ENCODE data around the gene ZNF134. TPM values are rescaled to one million over a fixed set of nuclear protein-coding genes. Genes with fewer than 3 reads are reported as not detected.

The ZNF134 gene
- total RNA-seq, 4 donors from 2014 or later, result 23.4 to 33.1 (median 28.6) TPM

GRCh38 chr19:57615346-57615745, 1.3 kb downstream of the ZNF134 start:
- peak overlapping the region in 1 of 2 donors; percentile 98 for H3K4me3 ChIP-seq
- no peak overlapping the region for H3K27ac ChIP-seq
- WGBS, 2 donors (ENCODE audit: low coverage in 1 of 2), result 57 to 100% methylated on average over 1 to 2 of the region's 3 CpGs
- no peak for ATAC-seq
- H3K36me3 ChIP-seq, result peaks cover 17 to 53% of the 10 kb centered on the region in 2 donors
- peaks cover 0 to 20% (median 4%) of the 10 kb centered on the region in 3 donors for H3K4me1 ChIP-seq
- peaks cover 5 to 74% (median 19%) of the 10 kb centered on the region in 3 donors for H3K9me3 ChIP-seq
- TF ChIP-seq POLR2AphosphoS5 (IDR thresholded peaks at IDR 0.05) (no peak), POLR2A (IDR thresholded peaks at IDR 0.05) (no peak), CTCF (IDR thresholded peaks at IDR 0.05) (no peak), EP300 (IDR thresholded peaks at IDR 0.05) (no peak)
- no peaks in the 10 kb centered on the region for H3K27me3 ChIP-seq

GRCh38 chr19:57620673-57621348, 6.8 kb downstream of the ZNF134 start:
- no peak overlapping the region for H3K4me3 ChIP-seq
- no peak for ATAC-seq
- peaks cover 9 to 100% (median 26%) of the 10 kb centered on the region in 3 donors for H3K9me3 ChIP-seq
- H3K27me3 ChIP-seq, result no peaks in the 10 kb centered on the region
- H3K27ac ChIP-seq, result no peak overlapping the region
- 90 to 93% methylated on average over 5 to 8 of the region's 10 CpGs for WGBS, 2 donors (ENCODE audit: low coverage in 1 of 2)
- TF ChIP-seq POLR2AphosphoS5 (IDR thresholded peaks at IDR 0.05), result no peak
- TF ChIP-seq CTCF (IDR thresholded peaks at IDR 0.05), result no peak
- no peak for TF ChIP-seq POLR2A (IDR thresholded peaks at IDR 0.05)
- TF ChIP-seq EP300 (IDR thresholded peaks at IDR 0.05), result no peak
- peaks cover 23 to 93% of the 10 kb centered on the region in 2 donors for H3K36me3 ChIP-seq
- no peaks in the 10 kb centered on the region for H3K4me1 ChIP-seq

- H3K9me3 ChIP-seq, result peaks cover 9 to 100% (median 17%) of the 10 kb centered on the region in 3 donors
- no peak overlapping the region for H3K27ac ChIP-seq
- H3K36me3 ChIP-seq, result peaks cover 23 to 70% of the 10 kb centered on the region in 2 donors
- no peak overlapping the region for H3K4me3 ChIP-seq
- no peak for TF ChIP-seq EP300 (IDR thresholded peaks at IDR 0.05)
- TF ChIP-seq POLR2A (IDR thresholded peaks at IDR 0.05), result no peak
- no peak for TF ChIP-seq CTCF (IDR thresholded peaks at IDR 0.05)
- no peak for TF ChIP-seq POLR2AphosphoS5 (IDR thresholded peaks at IDR 0.05)
- H3K27me3 ChIP-seq, result no peaks in the 10 kb centered on the region
- H3K4me1 ChIP-seq, result no peaks in the 10 kb centered on the region
- ATAC-seq, result no peak
Measured at GRCh38 chr19:57623091-57623490, 9.0 kb downstream of the ZNF134 start.

- Histone ChIP-seq H3K27ac (peak within 1 kb of the TSS; percentile 70 to 91 (median 88)), H3K36me3 (peaks cover 0 to 51% of the 10 kb centered on the region in 2 donors), H3K4me1 (peaks cover 0 to 16% (median 5%) of the 10 kb centered on the region in 3 donors), H3K4me3 (peak within 1 kb of the TSS; percentile 66 to 88), H3K27me3 (no peaks in the 10 kb centered on the region), H3K9me3 (peaks cover 0 to 49% (median 2%) of the 10 kb centered on the region in 3 donors)
- peak; percentile 100 for ATAC-seq
- 0% methylated on average over 1 to 9 of the region's 59 CpGs for WGBS, 2 donors (ENCODE audit: low coverage in 1 of 2)
- peak in 1 of 4 experiments; percentile 32 for TF ChIP-seq CTCF (IDR thresholded peaks at IDR 0.05)
- TF ChIP-seq POLR2A (IDR thresholded peaks at IDR 0.05), result peak in 1 of 2 donors; percentile 22
- peak; percentile 77 for TF ChIP-seq POLR2AphosphoS5 (IDR thresholded peaks at IDR 0.05)
- TF ChIP-seq EP300 (IDR thresholded peaks at IDR 0.05), result no peak
Measured at GRCh38 chr19:57632987-57633831, 19.2 kb downstream of the ZNF134 start, which contains the start of gene ZNF211. Gene ZNF211, plus strand, starts transcription at chr19:57633168. Its CDS starts 179 bp downstream, at chr19:57633347.

Measured in gastroesophageal sphincter (tissue), 4 donors.